NCI-H2196 (cell line): ENCODE results near the gene GHRH.
A peak's percentile ranks its signal among the peaks of the same experiment; 100 is the strongest.

ENCODE experiments used
- DNase-seq: peaks from one replicate; lab custom pipeline; 2025; ENCODE audit not compliant: unreplicated experiment; lab: John Stamatoyannopoulos, UW

GHRH gene, protein sequence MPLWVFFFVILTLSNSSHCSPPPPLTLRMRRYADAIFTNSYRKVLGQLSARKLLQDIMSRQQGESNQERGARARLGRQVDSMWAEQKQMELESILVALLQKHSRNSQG

DNA sequence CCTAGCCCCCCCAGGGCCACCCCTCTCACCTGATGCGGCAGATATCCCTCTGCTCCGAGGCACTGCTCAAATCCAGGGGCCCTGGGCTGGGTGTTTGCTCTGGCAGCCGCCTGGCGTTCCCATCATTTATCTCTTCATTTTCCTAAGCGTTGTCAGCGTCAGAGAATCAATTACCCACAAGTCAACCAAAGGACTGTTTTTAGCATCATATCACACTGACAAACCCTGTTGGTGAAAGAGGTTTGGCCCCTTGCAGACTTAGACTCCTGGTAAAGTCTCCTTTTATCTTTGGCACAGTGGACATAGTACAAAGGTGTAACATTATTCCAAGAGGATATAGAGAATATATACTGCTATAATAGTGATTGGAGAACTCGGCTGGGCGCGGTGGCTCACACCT lies at the start of gene GHRH:
Gene GHRH, minus strand, starts transcription at position 101 of the 400 bp plus-strand sequence. CDS start 4,925 bp downstream, outside the sequence.
- no peak for DNase-seq

DNA sequence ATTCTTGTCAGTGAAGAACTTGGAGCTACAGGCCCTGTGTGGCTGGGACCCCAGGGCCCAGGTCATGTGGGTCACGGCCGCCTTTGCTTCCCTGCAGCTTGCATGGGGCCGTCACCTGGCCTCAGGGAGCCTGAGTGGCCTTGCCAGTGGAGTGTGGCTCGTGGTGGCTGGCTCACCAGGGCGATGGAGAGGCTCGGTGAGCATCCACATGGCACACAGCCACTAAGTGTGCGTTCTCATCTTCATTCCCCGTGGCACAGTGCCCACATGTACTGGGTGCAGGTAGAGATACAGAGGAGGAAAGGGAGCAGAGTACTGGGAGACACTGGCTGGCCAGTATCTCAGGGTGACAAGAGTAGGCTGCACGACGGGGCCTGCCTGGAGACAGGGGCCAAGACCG lies 49.3 kb upstream of the GHRH start:
- DNase-seq = no peak

DNA sequence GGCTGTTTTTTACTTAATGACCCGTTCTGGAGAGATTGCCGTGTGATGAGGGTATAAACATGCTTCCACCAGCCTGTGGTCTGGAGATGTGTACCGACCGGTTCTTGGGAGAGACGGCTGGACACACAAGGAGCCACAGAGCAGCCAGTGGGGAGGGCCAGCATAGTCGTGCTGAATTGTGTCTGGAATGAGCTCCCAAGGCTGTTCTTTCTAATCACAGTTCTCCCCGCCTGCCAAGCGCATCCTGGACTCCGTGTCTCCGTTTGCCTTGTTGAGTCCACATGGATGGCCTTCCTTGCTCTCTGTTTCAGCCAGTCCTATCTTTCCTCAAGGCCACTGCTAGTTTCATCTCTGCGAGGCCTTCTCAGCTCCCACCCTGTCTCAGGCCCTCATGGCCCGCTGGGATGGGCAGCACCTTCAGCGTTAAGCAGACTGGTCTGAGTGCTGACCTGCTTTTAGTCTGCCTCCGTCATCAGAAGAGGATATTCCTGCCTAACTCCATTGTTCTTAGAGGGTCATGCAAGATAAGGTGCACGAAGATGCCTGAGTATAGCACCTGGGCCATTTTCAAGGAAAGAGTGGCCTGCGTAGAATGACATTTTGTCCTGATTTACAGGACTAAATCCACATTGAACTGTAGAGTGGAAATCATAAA lies 48.4 kb upstream of the GHRH start:
- no peak for DNase-seq

DNA sequence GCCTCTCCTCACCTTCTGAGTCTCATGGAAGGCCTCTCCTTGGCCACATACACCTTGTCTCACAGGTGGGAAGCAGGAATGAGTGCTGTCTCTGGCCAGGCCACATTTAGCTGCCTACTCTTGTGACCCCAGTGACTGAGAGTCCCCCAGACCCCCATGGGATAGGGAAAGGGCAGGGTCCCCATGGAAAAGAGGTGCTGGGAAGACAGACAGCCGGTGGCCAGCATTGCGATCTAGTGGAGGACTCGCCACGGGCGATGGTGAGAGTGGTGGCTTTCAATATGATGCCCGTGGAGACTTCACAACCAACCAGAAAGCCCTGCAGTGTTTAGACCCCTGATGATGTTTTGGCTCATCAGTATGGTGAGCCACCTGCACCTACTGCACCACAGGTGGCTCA lies 47.7 kb upstream of the GHRH start:
- no peak for DNase-seq

DNA sequence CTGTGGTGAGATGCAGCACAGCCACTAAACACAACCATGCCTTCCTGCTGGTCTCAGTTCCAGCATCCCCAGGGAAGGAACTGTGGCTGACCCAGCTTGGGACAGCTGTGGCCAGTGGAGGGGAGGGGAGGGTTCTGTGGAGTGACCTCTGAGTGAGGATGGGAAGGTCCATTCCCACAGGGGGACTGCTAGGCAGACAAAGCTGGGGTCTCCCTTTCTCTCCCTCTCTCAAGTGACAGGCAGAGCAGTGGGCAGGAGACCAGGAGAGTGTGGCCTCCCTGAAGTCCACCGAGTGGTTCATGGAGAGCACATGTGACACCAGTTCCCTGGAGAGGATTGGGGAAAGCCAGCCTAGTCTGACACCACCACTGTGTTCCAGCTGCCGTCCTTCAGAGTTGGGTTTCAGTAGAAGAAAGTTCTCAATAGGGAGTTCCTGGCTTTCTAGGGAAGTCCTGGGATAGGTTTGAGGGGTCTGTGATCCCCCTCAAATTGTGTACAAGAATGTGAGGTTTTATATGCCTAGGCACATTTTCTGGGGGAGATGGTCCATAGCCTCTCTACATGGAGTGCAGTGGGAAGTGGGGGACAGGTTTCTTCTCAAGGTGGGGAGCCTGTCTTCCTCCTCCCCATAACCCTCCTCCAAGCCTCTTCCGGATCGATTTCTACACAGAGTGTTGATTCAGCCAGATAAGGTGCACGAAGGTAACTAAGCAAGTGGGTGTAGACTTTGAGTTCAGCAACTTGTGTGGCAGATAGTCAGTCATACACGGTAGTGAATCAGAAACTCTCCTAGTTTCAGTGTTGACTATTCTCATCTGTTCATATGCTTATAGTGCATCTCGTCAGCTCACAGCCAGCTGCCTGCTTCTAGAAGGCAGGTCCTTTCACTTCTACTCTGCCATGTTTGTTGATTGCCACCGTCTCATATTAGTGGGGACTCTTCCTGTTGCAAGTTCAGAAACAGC lies 46.8 kb upstream of the GHRH start:
- DNase-seq = no peak

DNA sequence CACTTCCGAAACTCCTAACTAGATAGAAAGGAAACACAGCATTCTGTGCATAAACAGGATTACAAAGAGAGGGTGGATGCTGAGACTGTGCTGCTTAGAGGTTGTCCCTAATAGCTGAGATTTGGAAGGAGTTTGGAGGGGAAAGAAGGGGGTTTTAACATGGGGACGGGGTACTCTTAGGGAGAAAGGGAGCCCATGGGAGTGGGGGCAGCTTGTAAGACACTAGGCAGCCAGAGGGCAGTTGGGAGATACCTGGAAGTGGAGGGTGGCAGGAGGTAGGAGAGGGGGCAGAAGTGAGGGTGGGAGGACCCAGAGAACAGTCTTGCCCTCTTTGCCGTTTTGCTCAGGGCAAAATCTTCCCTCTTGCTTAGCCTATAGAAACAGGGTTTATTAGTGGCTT lies 44.2 kb upstream of the GHRH start:
- no peak for DNase-seq

DNA sequence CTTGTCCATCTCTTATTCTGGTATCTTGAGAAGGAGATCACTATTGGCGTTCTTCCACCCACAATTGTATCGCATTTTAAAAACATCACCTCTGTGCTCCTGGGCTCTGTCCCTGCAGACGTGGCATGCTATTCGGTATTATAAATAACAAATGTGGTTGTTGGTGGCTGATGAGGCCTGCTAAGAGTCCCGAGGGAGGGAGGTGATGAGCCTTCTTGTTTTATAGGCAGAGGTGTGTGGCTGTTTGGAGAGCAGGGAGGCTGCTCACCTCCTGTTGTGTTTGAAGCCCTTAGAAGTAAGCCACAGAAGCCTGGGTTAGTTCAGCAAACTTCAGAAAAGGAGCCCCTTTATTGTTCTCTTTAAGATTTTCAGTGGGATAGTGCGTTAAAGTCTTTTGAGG lies 43.5 kb upstream of the GHRH start:
- DNase-seq = no peak

DNA sequence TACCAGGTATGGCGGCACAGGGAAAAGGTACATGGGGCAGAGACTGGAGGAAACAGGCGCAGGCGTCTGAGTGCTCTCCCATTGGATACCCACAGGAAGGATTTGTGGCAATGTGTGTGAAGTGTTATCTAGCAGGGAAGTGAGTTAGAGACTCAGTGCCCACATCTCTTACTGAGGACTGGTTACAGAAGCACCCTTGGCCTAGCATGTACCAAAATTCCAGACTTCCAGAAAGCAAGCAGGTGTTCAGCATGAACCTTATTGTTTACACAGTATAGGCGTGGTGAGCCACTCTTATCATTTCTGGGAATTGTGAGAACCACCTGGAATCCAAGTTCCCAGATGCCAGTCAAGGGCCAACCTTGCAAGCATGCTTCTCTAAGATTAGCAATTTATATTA lies 42.0 kb upstream of the GHRH start:
- no peak for DNase-seq

DNA sequence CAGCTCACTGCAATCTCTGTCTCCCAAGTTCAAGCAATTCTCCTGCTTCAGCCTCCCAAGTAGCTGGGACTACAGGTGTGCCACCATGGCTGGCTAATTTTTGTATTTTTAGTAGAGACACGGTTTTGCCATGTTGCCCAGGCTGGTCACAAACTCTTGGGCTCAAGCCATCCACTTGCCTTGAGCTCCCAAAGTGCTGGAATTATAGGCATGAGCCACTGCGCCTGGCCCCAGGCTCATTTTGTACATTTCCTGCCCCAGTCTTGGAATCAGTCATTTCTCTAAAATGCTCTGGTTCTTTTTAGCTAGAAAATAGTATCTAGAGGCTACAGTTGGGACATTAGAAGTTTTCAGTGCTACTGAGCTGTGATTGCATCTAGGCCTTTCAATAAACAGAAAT lies 41.4 kb upstream of the GHRH start:
- no peak for DNase-seq

DNA sequence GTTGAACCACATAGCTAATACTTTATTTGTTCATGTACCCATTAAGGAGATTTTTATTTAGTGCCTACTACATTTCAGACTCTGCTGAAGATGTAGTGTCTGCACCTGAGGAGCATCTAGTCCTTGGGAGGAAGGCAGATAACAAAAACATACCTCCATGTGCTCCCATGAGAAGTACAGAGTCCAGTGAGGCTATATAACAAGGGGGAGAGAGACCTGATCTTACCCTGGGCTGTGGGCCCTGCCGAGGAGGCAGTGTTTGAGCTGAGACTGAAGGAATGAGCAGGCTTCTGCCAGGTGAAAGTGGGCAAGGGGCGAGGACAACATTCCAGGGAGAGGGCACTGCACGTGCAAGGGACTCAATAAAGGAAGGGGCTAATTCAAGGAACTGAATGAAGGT lies 39.9 kb upstream of the GHRH start:
- DNase-seq = no peak

DNA sequence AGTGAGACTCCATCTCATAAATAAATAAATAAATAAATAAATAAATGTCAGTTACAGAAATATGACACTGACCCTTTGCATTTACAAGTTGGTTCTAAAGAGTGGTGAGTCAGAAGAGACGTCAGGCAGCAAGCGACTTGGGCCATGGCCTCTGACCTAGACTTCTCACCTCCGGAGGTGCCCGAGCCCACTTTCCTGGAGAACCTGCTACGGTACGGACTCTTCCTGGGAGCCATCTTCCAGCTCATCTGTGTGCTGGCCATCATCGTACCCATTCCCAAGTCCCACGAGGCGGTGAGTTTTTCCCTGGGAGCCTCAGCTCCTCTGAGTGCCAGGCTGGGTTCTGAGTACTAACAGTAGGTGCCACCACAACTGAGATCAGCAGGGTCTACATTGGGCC lies 39.5 kb upstream of the GHRH start:
- DNase-seq = no peak

DNA sequence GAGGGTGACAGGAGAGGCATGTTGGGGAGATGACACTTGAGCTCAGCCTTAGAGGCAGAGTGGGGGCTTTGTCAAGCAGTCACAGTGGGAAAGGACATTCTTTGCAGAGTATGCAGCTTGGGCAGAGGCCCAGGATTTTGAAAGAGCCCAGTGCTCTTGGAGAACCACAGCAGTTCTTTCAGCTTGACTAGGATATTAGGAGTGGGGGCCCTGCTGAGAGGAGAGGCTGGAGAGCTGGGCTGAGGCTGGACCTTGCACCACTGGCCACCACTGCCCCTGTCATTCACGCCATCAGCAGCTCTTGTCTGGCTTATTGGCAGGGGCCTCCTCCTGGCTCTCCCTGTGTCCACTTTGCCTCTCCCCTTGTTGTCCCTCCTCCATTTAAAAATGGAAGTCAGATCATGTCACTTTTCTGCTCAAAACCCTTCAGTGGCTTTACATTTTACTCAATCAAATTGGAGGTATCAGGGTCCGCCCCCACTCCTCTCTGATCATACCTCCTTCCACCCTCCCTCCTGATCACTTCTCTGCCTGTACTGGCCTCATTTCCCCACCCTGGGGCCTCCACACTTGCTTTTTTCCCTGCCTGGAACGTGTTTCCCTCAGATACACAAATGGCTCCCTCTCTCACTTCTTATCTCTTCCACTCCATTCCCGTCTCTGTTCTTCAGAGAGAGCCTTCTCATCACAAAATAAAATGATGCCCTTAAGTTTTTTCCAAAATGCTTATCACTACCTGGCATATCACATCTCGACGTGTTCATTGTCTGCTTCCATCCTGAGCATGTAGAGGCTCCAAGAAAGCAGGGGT lies 38.3 kb upstream of the GHRH start:
- DNase-seq = no peak

DNA sequence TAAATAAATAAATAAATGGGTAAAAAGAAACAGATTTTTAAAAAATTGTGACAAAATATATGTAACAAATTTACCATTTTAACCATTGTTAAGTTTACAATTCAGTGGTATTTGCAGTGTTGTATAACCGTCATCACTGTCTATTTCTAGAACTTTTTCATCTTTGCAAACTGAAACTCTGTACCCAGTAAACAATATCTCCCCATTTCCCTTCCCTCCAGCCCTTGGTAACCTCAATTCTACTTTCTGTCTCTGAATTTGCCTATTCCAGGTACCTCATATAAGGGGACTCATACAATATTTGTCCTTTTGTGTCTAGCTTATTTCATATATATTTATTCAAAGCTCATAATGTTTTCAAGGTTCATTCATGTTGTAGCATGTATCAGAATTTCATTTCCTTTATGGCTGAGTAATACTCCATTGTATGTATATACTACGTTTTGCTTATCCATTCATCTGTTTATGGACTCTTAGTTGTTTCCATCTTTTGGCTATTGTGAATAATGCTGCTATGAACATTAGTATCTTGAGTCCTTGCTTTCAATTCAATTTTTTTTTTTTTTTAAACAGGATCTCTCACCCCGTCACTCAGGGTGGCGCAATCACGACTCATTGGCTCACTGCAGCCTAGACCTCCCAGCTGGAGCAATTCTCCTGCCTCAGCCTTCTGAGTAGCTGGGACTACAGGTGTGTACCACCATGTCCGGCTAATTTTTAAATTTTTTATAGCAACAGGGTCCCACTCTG lies 36.8 kb upstream of the GHRH start:
- DNase-seq = no peak

DNA sequence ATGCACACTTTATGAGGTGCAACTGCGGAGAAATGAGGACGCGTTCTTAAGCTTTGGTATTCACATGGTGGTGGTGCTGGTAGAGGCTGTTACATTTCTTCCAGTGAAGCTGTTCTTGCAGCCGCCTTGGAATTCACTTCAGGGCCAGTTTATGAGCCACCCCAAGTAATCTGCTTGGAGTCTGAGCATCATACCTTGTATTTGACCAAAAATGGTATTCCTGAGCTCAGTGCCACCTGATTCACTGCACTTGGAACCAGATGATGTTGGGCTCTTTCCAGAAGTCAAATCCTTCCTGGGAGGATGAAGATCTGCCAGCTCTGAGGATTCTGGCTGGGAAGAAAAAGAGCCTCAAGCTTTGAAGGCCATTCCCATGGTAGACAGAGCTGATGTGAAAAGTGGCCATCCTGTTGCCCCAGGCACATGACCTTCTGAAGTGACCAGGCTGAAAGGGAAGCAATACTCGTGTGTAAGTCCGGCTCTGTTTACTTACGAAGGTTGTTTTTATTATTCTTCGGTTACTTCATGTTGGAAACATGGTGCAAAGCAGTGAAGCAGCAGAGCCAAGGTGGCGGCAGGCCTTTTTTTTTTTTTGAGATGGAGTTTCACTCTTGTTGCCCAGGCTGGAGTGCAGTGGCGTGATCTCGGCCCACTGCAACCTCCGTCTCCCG lies 35.6 kb upstream of the GHRH start:
- DNase-seq = no peak

DNA sequence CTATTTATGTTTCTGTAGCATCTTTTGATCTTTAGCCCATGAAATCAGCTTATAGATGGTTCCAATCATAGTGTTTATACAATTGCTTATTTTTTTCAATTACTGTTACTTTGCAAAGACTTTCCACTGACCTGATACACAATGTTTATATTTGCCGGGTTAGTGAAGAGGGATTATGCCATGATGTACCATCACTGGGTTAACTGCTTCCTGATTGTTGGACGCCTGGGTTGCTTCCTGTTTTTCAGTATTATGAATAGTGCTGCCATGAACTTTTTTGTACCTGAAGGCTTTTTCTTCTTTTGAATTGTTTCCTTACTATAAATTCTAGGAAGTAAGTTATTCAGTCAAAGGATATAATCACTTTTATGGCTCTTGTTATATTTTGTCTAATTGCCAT lies 34.8 kb upstream of the GHRH start:
- no peak for DNase-seq

DNA sequence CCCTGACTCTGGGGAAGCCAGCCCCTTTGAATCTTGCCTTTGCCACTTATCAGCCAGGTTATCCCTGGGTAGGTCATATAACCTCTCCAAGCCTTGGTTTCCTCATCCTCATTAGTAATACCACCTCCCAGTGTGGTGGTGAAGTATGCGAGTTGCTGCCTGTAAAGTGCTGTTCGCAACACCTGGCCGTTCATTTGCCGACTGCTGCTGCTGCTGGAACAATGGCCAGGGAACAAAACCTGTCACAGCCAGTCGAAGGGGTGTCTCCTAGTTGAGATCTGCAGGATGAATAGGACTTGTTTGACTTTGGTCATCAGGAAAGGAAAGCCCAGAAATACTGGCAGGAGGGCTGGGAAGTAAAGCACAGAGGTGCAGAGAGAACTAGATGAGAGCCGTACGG lies 34.0 kb upstream of the GHRH start:
- peak; percentile 76 for DNase-seq

DNA sequence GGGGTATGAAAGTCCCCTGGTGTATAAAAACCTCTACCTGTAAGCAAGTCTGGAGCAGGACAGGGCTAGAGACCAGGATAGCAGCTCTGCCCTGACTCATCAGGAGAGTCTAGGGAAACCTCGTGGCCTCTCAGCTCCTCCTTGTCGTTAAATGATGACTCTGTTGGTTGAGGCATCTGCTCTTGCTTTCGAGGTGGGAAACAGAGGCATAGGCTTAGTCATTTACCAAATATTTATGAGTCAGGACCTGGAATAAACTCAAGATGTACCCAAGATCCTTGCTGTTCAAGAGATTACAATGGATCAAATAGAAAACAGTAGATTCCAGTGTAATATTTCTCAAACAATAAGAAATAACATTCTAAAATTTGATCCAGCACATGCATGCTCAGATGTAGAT lies 33.4 kb upstream of the GHRH start:
- DNase-seq = peak; percentile 43

DNA sequence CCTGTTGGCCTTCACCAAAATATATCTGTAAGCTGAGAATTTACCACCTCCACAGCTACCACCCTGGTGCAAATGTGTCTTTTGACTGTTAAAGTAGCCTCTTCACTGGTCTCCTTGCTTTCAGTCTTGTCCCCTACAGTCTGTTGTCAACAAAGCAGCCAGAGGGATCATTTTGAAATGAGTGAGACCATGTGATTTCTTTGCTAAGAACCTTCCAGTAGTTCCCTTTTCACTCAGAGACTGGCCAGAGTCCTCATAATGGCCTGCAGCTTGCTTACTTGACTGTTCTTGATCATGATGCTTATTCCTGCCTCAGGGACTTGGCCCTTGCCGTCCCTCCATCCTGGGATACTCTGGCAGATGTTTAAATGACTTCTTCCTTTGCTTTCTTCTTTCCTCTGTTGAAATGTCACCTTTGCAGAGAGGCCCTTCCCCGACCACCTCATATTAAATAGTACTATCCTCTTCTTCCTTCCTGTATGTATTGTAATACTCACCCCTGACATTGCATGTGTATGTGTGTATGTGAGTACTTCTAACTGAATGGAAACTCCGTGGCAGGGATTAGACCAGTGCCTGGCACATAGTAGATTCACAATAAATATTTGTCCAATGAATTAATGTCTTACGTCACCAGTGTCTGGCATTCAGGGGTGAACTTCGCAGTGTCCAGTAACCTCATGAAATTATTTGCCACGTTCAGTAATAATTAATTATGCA lies 32.8 kb upstream of the GHRH start:
- DNase-seq = no peak

DNA sequence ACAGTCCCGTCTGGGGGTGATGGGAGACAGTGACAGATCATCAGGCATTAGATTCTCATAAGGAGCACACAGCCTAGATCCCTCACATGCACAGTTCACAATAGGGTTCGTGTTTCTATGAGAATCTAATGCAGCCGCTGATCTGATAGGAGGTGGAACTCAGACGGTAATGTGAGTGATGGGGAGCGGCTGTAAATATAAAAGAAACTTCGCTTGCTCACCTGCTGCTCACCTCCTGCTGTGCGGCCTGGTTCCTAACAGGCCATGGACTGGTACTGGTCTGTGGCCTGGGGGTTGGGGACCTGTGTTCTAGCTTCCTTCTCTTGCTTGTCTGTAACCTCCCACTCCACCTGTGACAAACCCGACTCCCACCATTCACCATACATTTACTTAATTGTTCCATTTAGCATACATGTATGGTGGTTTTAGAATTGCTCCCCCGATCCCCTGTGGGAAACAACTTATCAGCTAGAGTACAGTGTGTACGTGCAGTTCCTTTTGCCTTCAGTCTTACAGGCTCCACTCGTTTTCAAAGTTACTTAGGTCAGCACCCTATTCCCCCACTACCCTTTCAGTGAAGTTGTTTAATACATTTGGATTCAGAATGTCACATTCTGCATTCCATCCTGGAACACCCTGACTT lies 31.8 kb upstream of the GHRH start:
- no peak for DNase-seq
